H1 (cell line): ENCODE measurements around the gene KMT5B. TPM values are rescaled to one million over a fixed set of nuclear protein-coding genes. Genes with fewer than 3 reads are reported as not detected.

ENCODE experiments used
- CTCF ChIA-PET: fragments of 300-600 bp; sonication (Branson Sonifier 250); formaldehyde crosslinking; loops from one replicate; lab custom pipeline; 2021; ENCODE audit not compliant: partially characterized antibody; lab: Charles Lee
- POLR2A ChIA-PET: fragments of 300-600 bp; sonication (Branson Sonifier 250); formaldehyde crosslinking; loops from one replicate; lab custom pipeline; 2021; ENCODE audit warnings: inconsistent platforms; ENCODE audit not compliant: partially characterized antibody; lab: Charles Lee
- DNase-seq, 2 experiments: peaks; one replicate each; pipeline versions ENCODE4 v3.0.0 to v3.0.0-alpha.2; 2010 to 2022; ENCODE audit warnings: low spot score in 2 of 2, low read depth in 1 of 2, mixed read lengths in 1 of 2
- FAIRE-seq: peaks from 2 replicates; lab custom pipeline; 2011; peaks lifted over from hg19 to GRCh38; lab: Jason Lieb, UNC
- H2AFZ ChIP-seq: 2 replicates; pipeline ENCODE4 v1.8.1; 2012; ENCODE audit warnings: low read length, inconsistent platforms
- H2AK5ac ChIP-seq: 2 replicates; pipeline ENCODE4 v1.6.1; 2013; ENCODE audit warnings: low read depth, low read length
- H2BK120ac ChIP-seq: replicated peaks from 2 replicates; pipeline ENCODE3; 2013; ENCODE audit warnings: low read depth, low read length, inconsistent platforms
- H2BK12ac ChIP-seq: 2 replicates; pipeline ENCODE4 v1.6.1; 2013; ENCODE audit warnings: low read depth, low read length
- H2BK15ac ChIP-seq: 2 replicates; pipeline ENCODE4 v1.6.1; 2013; ENCODE audit warnings: low read length
- H2BK20ac ChIP-seq: 2 replicates; pipeline ENCODE4 v1.6.1; 2013; ENCODE audit warnings: low read length
- H2BK5ac ChIP-seq: 2 replicates; pipeline ENCODE4 v1.6.1; 2013; ENCODE audit warnings: low read depth, low read length
- H3K14ac ChIP-seq: 2 replicates; pipeline ENCODE4 v1.6.1; 2013; ENCODE audit warnings: inconsistent platforms; ENCODE audit not compliant: insufficient read length
- H3K18ac ChIP-seq: 2 replicates; pipeline ENCODE4 v1.6.1; 2013; ENCODE audit warnings: low read length; ENCODE audit errors: extremely low read depth
- H3K23ac ChIP-seq: 2 replicates; pipeline ENCODE4 v1.6.1; 2013; ENCODE audit warnings: inconsistent platforms; ENCODE audit not compliant: insufficient read length
- H3K23me2 ChIP-seq: 2 replicates; pipeline ENCODE4 v1.6.1; 2013; ENCODE audit warnings: low read depth, low read length
- H3K27ac ChIP-seq: 2 replicates; pipeline ENCODE4 v1.6.1; 2011; ENCODE audit warnings: low read depth, low read length, inconsistent platforms
- H3K27me3 ChIP-seq, 4 experiments: replicated peaks in 1 of 4; 1 replicate in 1 of 4; 2 replicates in 3 of 4; pipeline versions ENCODE4 v1.6.1 to v1.8.1; 2011 to 2013; ENCODE audit warnings: low read length in 3 of 4, mild to moderate bottlenecking in 3 of 4, inconsistent platforms in 2 of 4, mixed read lengths in 2 of 4, moderate library complexity in 1 of 4; ENCODE audit not compliant: control insufficient read depth in 3 of 4, insufficient read depth in 3 of 4; ENCODE audit errors: extremely low read depth in 1 of 4
- H3K36me3 ChIP-seq, 4 experiments: 2 replicates each; pipeline versions ENCODE4 v1.6.1 to v1.8.1; 2011 to 2013; ENCODE audit warnings: mild to moderate bottlenecking in 4 of 4, low read length in 3 of 4, moderate library complexity in 2 of 4, control low read depth in 1 of 4, inconsistent platforms in 1 of 4; ENCODE audit not compliant: insufficient read depth in 4 of 4, control insufficient read depth in 2 of 4
- H3K4ac ChIP-seq: replicated peaks from 2 replicates; pipeline ENCODE3; 2013; ENCODE audit warnings: low read length, low read depth, mixed read lengths, inconsistent platforms; ENCODE audit not compliant: insufficient read length
- H3K4me1 ChIP-seq, 4 experiments: replicated peaks in 1 of 4; 1 replicate in 1 of 4; 2 replicates in 3 of 4; pipeline versions ENCODE4 v1.6.1 to v1.8.1; 2011 to 2013; ENCODE audit warnings: low read length in 3 of 4, inconsistent platforms in 2 of 4, mixed read lengths in 1 of 4; ENCODE audit not compliant: insufficient read depth in 4 of 4, control insufficient read depth in 3 of 4
- H3K4me2 ChIP-seq, 2 experiments: 2 replicates each; pipeline versions ENCODE4 v1.6.1 to v1.8.1; 2011 to 2013; ENCODE audit warnings: low read depth in 2 of 2, low read length in 2 of 2, control low read depth in 1 of 2, inconsistent platforms in 1 of 2, mild to moderate bottlenecking in 1 of 2; ENCODE audit not compliant: insufficient read depth in 1 of 2
- H3K4me3 ChIP-seq, 4 experiments: fragments of 200-600, 300-600 bp in 1 of 4; sonication (generic), shearing (Covaris generic), sonication (Bioruptor Twin) in 1 of 4; 2 replicates each; pipeline versions ENCODE4 v1.5.1 to v1.8.1; 2011 to 2016; ENCODE audit warnings: low read length in 4 of 4, low read depth in 3 of 4, control low read depth in 2 of 4, inconsistent platforms in 2 of 4, mild to moderate bottlenecking in 2 of 4, mixed read lengths in 1 of 4, moderate library complexity in 1 of 4; ENCODE audit not compliant: insufficient read depth in 2 of 4; ENCODE audit errors: extremely low read depth in 1 of 4
- H3K56ac ChIP-seq: replicated peaks from 2 replicates; pipeline ENCODE3; 2013; ENCODE audit warnings: low read depth, mild to moderate bottlenecking, mixed read lengths, low read length, inconsistent platforms; ENCODE audit not compliant: insufficient read length
- H3K79me1 ChIP-seq: 2 replicates; pipeline ENCODE4 v1.6.1; 2013; ENCODE audit warnings: low read depth, low read length, control low read depth
- H3K79me2 ChIP-seq, 2 experiments: 2 replicates each; pipeline versions ENCODE4 v1.6.1 to v1.8.1; 2012 to 2013; ENCODE audit warnings: low read length in 2 of 2, mild to moderate bottlenecking in 2 of 2, inconsistent platforms in 1 of 2; ENCODE audit not compliant: insufficient read depth in 2 of 2, control insufficient read depth in 1 of 2
- H3K9ac ChIP-seq, 4 experiments: replicated peaks in 1 of 4; 1 replicate in 1 of 4; 2 replicates in 3 of 4; pipeline versions ENCODE4 v1.6.1 to v1.8.1; 2011 to 2013; ENCODE audit warnings: low read depth in 3 of 4, low read length in 3 of 4, control low read depth in 2 of 4, mild to moderate bottlenecking in 2 of 4, moderate library complexity in 2 of 4, inconsistent platforms in 1 of 4; ENCODE audit errors: extremely low read depth in 1 of 4
- H3K9me3 ChIP-seq, 2 experiments: 2 replicates each; pipeline versions ENCODE4 v1.6.1 to v1.8.1; 2012 to 2013; ENCODE audit warnings: mild to moderate bottlenecking in 2 of 2, moderate library complexity in 2 of 2, control low read depth in 1 of 2, inconsistent platforms in 1 of 2, low read depth in 1 of 2, low read length in 1 of 2, mixed read lengths in 1 of 2; ENCODE audit not compliant: insufficient read depth in 2 of 2
- H4K20me1 ChIP-seq, 2 experiments: replicated peaks in 1 of 2; 2 replicates each; pipeline versions ENCODE3 to v1.8.1; 2011 to 2013; ENCODE audit warnings: inconsistent platforms in 2 of 2, low read length in 2 of 2, mild to moderate bottlenecking in 1 of 2; ENCODE audit not compliant: insufficient read depth in 2 of 2, control insufficient read depth in 1 of 2
- H4K5ac ChIP-seq: 2 replicates; pipeline ENCODE4 v1.6.1; 2013; ENCODE audit warnings: low read length, low read depth, mixed read lengths, inconsistent platforms; ENCODE audit not compliant: insufficient read length
- H4K8ac ChIP-seq: 2 replicates; pipeline ENCODE4 v1.8.0; 2013; ENCODE audit warnings: mild to moderate bottlenecking, moderate library complexity, low read length, inconsistent platforms; ENCODE audit not compliant: insufficient read depth; ENCODE audit errors: extremely low read depth
- H4K91ac ChIP-seq: replicated peaks from 2 replicates; pipeline ENCODE3; 2013; ENCODE audit warnings: low read length, mixed read lengths, inconsistent platforms; ENCODE audit not compliant: insufficient read length
- BCL11A ChIP-seq, 2 experiments: IDR thresholded peaks; one replicate each; pipeline ENCODE4 v1.6.1; 2011; ENCODE audit warnings: low read depth in 2 of 2, low read length in 2 of 2, mild to moderate bottlenecking in 2 of 2
- CHD2 ChIP-seq: IDR thresholded peaks from 2 replicates; pipeline ENCODE4 v1.6.1; 2012; ENCODE audit warnings: low read length, improper control_type of control experiment
- KDM4A ChIP-seq: IDR thresholded peaks from one replicate; pipeline ENCODE4 v1.7.1; 2012; ENCODE audit warnings: low read depth, mild to moderate bottlenecking, moderate library complexity, low read length, inconsistent platforms; ENCODE audit not compliant: severe bottlenecking
- RXRA ChIP-seq: IDR thresholded peaks from 2 replicates; pipeline ENCODE4 v1.6.1; 2011; ENCODE audit warnings: low read depth, mild to moderate bottlenecking, low read length, moderate library complexity; ENCODE audit not compliant: insufficient read depth
- SP4 ChIP-seq: IDR thresholded peaks from 2 replicates; pipeline ENCODE4 v1.6.1; 2012; ENCODE audit warnings: low read length, inconsistent platforms
- TEAD4 ChIP-seq: IDR thresholded peaks from 2 replicates; pipeline ENCODE4 v1.6.1; 2012; ENCODE audit warnings: low read depth, low read length, inconsistent platforms, mixed read lengths
- WGBS, 2 experiments: shearing (Covaris generic) in 1 of 2; methylation state at CpG; one replicate each; pipeline versions ENCODE4 v1.1.6 to v1.1.7; 2013 to 2015; ENCODE audit warnings: low lambda C conversion rate in 2 of 2, mixed read lengths in 2 of 2, inconsistent platforms in 1 of 2, low coverage in 1 of 2, missing lambda C conversion rate in 1 of 2; ENCODE audit not compliant: insufficient replicate concordance in 2 of 2, insufficient coverage in 1 of 2, insufficient read length in 1 of 2; ENCODE audit errors: extremely low coverage in 1 of 2, missing lambda C conversion rate in 1 of 2; 5-methylcytosine and 5-hydroxymethylcytosine counted together
- polyA plus RNA-seq, 7 experiments: library from polyadenylated mRNA; depleted of rRNA in 3 of 7; stranded (reverse) in 5 of 7; unstranded in 2 of 7; fragments of >200 nt in 5 of 7; fragments of 200-250 nt in 2 of 7; gene quantifications; 1 replicate in 5 of 7; 2 replicates in 1 of 7; 4 replicates in 1 of 7; pipeline versions ENCODE4 v1.2.1 to v1.2.3, GENCODE V29; 2011 to 2013; ENCODE audit warnings: missing spikeins in 2 of 7, mixed read lengths in 2 of 7
- total RNA-seq: library from RNA; stranded (reverse); fragmentation: NEBNext Ultra II Directional; extraction: Animal tissue kit (Norgen Biotek cat#: 25700); gene quantifications from 2 replicates; pipeline ENCODE4 v1.2.1, GENCODE V29; 2021

KMT5B gene
- total and polyA plus RNA-seq, 2 of the 8 experiments (the other 6 are each of a cell fraction or from before 2014, with no cell fraction given), result 11.0 to 40.8 TPM

DNA sequence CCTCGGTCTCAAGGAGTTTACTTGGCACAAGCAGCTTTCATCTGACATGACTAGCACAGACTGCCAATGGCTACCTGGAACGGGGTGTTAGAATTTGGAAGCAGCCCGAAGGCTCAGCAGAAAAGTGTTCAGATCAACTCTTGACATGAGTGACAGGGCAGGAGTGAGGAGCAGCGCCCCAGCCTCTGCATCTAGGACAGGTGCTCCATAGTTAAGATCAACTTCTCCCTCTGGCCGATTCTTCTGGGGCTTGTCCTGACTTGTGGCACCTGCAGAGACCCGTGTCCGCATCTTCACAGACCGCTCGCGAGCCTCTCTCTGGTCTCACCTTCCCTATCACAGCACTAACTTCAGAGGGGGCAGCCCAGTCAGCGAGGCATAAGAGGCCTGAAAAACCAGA is 49.4 kb downstream of the KMT5B start:
- no peak overlapping the region; the same call in 1 of the 2 replicates for H3K18ac ChIP-seq
- no peaks in the 10 kb centered on the region for H3K79me1 ChIP-seq
- no peak overlapping the region; a peak in 1 of 7 replicates for H3K9ac ChIP-seq
- no peaks in the 10 kb centered on the region for H3K79me2 ChIP-seq
- H3K9me3 ChIP-seq, result no peaks in the 10 kb centered on the region
- H3K14ac ChIP-seq, result no peak overlapping the region
- H3K23ac ChIP-seq, result no peak overlapping the region
- H3K27me3 ChIP-seq, result no peaks in the 10 kb centered on the region
- H4K91ac ChIP-seq, result no peak overlapping the region
- no peak for DNase-seq
- H2BK12ac ChIP-seq, result no peak overlapping the region
- H2BK20ac ChIP-seq, result no peak overlapping the region
- H2BK15ac ChIP-seq, result no peak overlapping the region
- peaks cover 0 to 4% of the 10 kb centered on the region in 2 experiments for H4K20me1 ChIP-seq
- H3K36me3 ChIP-seq, result peaks cover 2 to 36% (median 21%) of the 10 kb centered on the region in 4 experiments; a peak in 7 of 8 replicates
- FAIRE-seq, result no peak
- no peak for TF ChIP-seq KDM4A
- no peak for TF ChIP-seq RXRA
- no peak for TF ChIP-seq TEAD4
- no peak for TF ChIP-seq CHD2
- no peak for TF ChIP-seq BCL11A (IDR thresholded peaks at IDR 0.05; ENCODE audit: low read depth in 2 of 2, low read length in 2 of 2)
- TF ChIP-seq SP4, result no peak
- no peak overlapping the region for H2AK5ac ChIP-seq
- no peak overlapping the region for H3K4ac ChIP-seq
- ChIA-PET CTCF (interaction anchor here (1.0 to 1.5 kb wide), 3 partner anchors 10 to 138 kb away, joined by 3 to 4 read pairs (median 3); no protein-coding TSS in a partner anchor), POLR2A (interaction anchor here (0.7 to 3.0 kb wide), 13 partner anchors 9 to 124 kb away, joined by 4 to 8 read pairs (median 5); partner anchors contain the start of genes CHKA and TCIRG1)
- H2AFZ ChIP-seq, result no peak overlapping the region
- H4K5ac ChIP-seq, result no peak overlapping the region
- no peak overlapping the region for H2BK120ac ChIP-seq
- no peak overlapping the region for H4K8ac ChIP-seq
- H2BK5ac ChIP-seq, result no peak overlapping the region
- H3K4me3 ChIP-seq, result no peak overlapping the region
- no peak overlapping the region for H3K4me2 ChIP-seq
- H3K4me1 ChIP-seq, result no peaks in the 10 kb centered on the region
- H3K23me2 ChIP-seq, result no peaks in the 10 kb centered on the region
- H3K56ac ChIP-seq, result no peak overlapping the region
- 86% methylated on average over 11 of the region's 11 CpGs; no CpG with 5 or more reads in 1 of the 2 experiments for WGBS, 2 experiments
- H3K27ac ChIP-seq, result no peak overlapping the region
